Mammary epithelial cell (primary cell): ENCODE measurements around the gene STC2.

ENCODE experiments used
- EZH2 ChIP-seq: IDR thresholded peaks from 2 replicates; pipeline ENCODE4 v1.6.1; 2012; ENCODE audit warnings: low read length, inconsistent platforms, borderline replicate concordance
- TF ChIP-seq, protein P1 (sequence below), 2 donors: IDR thresholded peaks in 1 of 2; conservative IDR thresholded peaks in 1 of 2; 2 replicates each; pipeline ENCODE4 v1.5.1; 2011 to 2012; ENCODE audit warnings: inconsistent platforms in 2 of 2, low read length in 2 of 2, mild to moderate bottlenecking in 2 of 2, control low read depth in 1 of 2, low read depth in 1 of 2; ENCODE audit not compliant: insufficient read depth in 1 of 2; ENCODE audit errors: extremely low read depth in 1 of 2

DNA sequence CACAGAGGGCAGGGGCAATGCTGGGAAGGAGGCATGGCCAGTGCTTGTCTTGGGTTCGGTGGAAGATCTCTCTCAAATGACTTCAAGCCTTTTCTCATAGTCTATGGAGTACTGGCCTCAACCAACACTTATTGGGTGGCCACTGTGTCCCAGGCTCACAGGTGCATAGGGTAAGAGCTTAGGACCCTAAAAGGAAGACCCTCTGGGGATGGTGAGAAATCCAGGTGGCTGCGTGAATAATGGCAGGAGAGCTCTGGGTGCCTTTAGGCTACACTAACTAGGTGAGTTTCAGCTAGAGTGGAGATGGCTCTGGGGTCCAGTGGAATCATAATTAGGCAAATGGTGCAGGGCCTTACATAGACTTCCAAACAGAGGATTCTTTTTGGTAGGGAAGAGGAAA is 9.9 kb downstream of the STC2 start:
- TF ChIP-seq EZH2, result no peak
- TF ChIP-seq, protein P1, sequence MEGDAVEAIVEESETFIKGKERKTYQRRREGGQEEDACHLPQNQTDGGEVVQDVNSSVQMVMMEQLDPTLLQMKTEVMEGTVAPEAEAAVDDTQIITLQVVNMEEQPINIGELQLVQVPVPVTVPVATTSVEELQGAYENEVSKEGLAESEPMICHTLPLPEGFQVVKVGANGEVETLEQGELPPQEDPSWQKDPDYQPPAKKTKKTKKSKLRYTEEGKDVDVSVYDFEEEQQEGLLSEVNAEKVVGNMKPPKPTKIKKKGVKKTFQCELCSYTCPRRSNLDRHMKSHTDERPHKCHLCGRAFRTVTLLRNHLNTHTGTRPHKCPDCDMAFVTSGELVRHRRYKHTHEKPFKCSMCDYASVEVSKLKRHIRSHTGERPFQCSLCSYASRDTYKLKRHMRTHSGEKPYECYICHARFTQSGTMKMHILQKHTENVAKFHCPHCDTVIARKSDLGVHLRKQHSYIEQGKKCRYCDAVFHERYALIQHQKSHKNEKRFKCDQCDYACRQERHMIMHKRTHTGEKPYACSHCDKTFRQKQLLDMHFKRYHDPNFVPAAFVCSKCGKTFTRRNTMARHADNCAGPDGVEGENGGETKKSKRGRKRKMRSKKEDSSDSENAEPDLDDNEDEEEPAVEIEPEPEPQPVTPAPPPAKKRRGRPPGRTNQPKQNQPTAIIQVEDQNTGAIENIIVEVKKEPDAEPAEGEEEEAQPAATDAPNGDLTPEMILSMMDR (conservative IDR thresholded peaks at IDR 0.05 in 1 of 2, IDR thresholded peaks at IDR 0.05 in 1 of 2; ENCODE audit: extremely low read depth in 1 of 2, insufficient read depth in 1 of 2, low read depth in 1 of 2, low read length in 2 of 2), result no peak
